ENCODE data around the gene RNFT2.
"Not testable (repeated sequence)": the region's sequence is repeated elsewhere in the genome, so short reads cannot be mapped to it uniquely, and the experiment has no call there.

The RNFT2 gene

GRCh38 chr12:116799955-116800354, 61.8 kb downstream of the RNFT2 start:
- DNase-seq: no peak

GRCh38 chr12:116800918-116801317, 62.8 kb downstream of the RNFT2 start:
- DNase-seq: no peak

GRCh38 chr12:116802018-116802417, 63.9 kb downstream of the RNFT2 start:
- no peak for DNase-seq

GRCh38 chr12:116803013-116803736, 65.1 kb downstream of the RNFT2 start:
- peak; percentile 59 for DNase-seq

- no peak for DNase-seq
Observed at GRCh38 chr12:116804051-116804450, 65.9 kb downstream of the RNFT2 start.

GRCh38 chr12:116806845-116807440, 68.8 kb downstream of the RNFT2 start:
- no peak for DNase-seq

GRCh38 chr12:116807546-116807945, 69.4 kb downstream of the RNFT2 start:
- DNase-seq: no peak

GRCh38 chr12:116808113-116809105, 70.3 kb downstream of the RNFT2 start:
- DNase-seq: no peak

GRCh38 chr12:116812238-116812637, 74.1 kb downstream of the RNFT2 start:
- DNase-seq: no peak

GRCh38 chr12:116813271-116814041, 75.3 kb downstream of the RNFT2 start:
- no peak for DNase-seq

- DNase-seq: not testable (repeated sequence)
Observed at GRCh38 chr12:116814766-116815165, 76.7 kb downstream of the RNFT2 start.

GRCh38 chr12:116818341-116818856, 80.3 kb downstream of the RNFT2 start:
- DNase-seq: peak; percentile 12

GRCh38 chr12:116818948-116819832, 81.1 kb downstream of the RNFT2 start:
- DNase-seq: peak; percentile 90

- DNase-seq: no peak
Observed at GRCh38 chr12:116820064-116820656, 82.0 kb downstream of the RNFT2 start.

GRCh38 chr12:116821291-116821690, 83.2 kb downstream of the RNFT2 start:
- no peak for DNase-seq

- DNase-seq: no peak
Observed at GRCh38 chr12:116827432-116827831, 89.3 kb downstream of the RNFT2 start.

GRCh38 chr12:116832353-116832752, 94.2 kb downstream of the RNFT2 start:
- DNase-seq: no peak

- no peak for DNase-seq
Observed at GRCh38 chr12:116833474-116833873, 95.4 kb downstream of the RNFT2 start.

- DNase-seq: no peak
Observed at GRCh38 chr12:116835484-116835883, 97.4 kb downstream of the RNFT2 start.

- no peak for DNase-seq
Observed at GRCh38 chr12:116837097-116837496, 99.0 kb downstream of the RNFT2 start.

- DNase-seq: no peak
Observed at GRCh38 chr12:116838365-116838764, 100.2 kb downstream of the RNFT2 start.

All from CD4-positive, alpha-beta T cell treated with Interferon gamma for 1 hour (primary cell).